Esophagus mucosa (tissue), 1 donor: ENCODE measurements around the gene PTF1A. TPM values are rescaled to one million over a fixed set of nuclear protein-coding genes. Genes with fewer than 3 reads are reported as not detected.

Experiments used
- ATAC-seq: fragments of 200-7000 bp; cut with Tn5 transposase; one replicate; pipeline ENCODE4 v1.9.1; 2020
- total RNA-seq: library from RNA; stranded (reverse); gene quantifications from one replicate; pipeline ENCODE4 v1.2.4, GENCODE V29; 2023
- donor health status: DM: yes; HTN: yes; CAD: no.

The PTF1A gene, protein sequence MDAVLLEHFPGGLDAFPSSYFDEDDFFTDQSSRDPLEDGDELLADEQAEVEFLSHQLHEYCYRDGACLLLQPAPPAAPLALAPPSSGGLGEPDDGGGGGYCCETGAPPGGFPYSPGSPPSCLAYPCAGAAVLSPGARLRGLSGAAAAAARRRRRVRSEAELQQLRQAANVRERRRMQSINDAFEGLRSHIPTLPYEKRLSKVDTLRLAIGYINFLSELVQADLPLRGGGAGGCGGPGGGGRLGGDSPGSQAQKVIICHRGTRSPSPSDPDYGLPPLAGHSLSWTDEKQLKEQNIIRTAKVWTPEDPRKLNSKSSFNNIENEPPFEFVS
- not detected for total RNA-seq

GRCh38 chr10:23191764-23192711 is at the start of gene PTF1A:
TSS of gene PTF1A (plus strand) at chr10:23192312. CDS start at chr10:23192531, 219 bp downstream.
- no peak for ATAC-seq

DNA sequence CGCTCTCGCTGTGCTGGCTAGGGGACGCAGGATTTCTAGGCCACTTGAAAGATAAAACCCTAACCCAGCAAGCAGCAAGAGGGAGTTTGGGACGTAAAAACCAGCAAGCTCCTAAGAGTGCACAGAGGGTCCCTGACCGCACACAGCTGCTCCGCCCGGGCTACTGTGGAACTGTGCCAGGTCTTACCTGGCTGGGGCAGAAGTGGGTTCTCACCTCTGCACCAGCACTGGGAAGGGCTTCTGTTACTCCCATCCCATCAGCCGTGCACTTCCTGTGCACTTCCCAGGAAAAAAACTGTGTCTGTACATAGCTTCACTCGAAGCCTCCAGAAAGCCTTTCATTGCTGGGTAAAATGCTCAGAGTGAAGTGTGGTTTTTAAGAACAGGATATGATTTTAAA is 45.9 kb upstream of the PTF1A start:
- no peak for ATAC-seq

GRCh38 chr10:23147035-23147434 is 45.1 kb upstream of the PTF1A start:
- no peak for ATAC-seq

- ATAC-seq: no peak
Observed at GRCh38 chr10:23148214-23148613, 43.9 kb upstream of the PTF1A start.

- ATAC-seq: no peak
Observed at GRCh38 chr10:23150091-23150490, 42.0 kb upstream of the PTF1A start.

GRCh38 chr10:23150610-23151009 is 41.5 kb upstream of the PTF1A start:
- no peak for ATAC-seq

GRCh38 chr10:23151071-23151470 is 41.0 kb upstream of the PTF1A start:
- no peak for ATAC-seq

DNA sequence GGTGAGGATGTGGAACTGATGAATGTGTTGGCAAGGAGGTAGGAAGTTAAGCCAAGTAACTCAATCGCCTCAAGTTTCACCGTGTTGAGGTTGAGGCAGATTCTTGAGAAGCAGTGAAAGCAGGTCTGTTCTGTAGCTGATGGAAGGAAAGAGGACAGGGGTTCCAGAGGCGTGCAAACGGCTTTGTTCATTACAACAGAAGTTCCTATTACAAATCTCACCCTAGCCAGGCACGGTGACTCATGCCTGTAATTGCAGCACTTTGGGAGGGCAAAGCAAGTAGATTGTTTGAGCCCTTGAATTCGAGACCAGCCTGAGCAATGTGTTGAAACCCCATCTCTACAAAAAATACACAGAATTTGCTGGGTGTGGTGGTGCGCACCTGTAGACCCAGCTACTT is 36.9 kb upstream of the PTF1A start:
- no peak for ATAC-seq

DNA sequence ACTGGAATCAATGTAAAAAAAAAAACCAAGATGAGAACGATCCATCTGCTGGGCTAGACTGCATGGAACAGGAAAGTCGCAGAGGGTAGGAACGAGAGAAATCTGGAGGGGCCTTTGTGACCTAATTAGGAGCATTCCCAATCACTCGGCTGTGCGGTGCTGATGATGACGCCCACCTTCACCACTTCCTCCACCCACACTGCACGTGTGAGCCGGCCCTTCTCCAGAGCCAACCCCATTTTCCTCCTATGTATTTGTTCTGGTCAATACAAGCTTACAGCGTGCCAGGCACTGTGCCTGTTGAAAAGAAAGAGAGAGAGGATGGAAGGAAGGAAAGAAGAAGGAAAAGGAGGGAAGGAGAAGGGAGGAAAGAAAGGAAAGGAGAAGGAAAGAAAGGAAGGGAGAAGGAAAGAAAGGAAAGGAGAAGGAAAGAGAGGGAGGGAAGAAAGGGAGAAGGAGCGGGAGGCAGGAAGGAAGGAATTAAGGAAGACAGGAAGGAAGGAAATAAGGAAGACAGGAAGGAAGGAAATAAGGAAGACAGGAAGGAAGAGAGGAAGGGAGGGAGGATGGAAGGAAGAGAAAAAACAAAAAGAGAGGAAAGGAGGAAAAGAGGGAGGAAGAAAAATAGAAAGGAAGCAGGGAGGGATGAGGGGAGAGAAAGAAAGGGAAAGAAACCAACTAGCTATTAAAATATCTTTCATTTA is 35.5 kb upstream of the PTF1A start:
- ATAC-seq: no peak

DNA sequence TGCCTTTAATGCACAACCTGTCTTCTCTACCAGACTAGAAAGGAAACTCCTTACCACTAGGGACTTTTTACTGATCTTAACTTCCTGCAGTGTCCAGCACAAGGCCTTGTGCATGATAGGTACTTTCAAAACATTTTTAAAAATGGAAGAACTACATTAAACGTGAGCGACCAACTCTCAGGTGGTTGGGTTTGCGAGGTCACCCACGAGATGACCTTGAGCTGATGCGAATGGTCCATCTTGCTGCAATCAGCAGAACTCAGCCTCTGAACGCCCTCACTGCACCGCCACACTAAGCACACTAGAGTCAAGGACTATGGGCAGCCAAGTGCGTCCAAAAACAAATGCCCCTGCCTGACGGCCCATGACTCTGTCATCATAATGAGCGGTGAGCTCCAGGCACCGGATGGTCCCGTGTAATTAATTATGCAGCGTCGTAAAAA is 34.9 kb upstream of the PTF1A start:
- ATAC-seq: no peak

DNA sequence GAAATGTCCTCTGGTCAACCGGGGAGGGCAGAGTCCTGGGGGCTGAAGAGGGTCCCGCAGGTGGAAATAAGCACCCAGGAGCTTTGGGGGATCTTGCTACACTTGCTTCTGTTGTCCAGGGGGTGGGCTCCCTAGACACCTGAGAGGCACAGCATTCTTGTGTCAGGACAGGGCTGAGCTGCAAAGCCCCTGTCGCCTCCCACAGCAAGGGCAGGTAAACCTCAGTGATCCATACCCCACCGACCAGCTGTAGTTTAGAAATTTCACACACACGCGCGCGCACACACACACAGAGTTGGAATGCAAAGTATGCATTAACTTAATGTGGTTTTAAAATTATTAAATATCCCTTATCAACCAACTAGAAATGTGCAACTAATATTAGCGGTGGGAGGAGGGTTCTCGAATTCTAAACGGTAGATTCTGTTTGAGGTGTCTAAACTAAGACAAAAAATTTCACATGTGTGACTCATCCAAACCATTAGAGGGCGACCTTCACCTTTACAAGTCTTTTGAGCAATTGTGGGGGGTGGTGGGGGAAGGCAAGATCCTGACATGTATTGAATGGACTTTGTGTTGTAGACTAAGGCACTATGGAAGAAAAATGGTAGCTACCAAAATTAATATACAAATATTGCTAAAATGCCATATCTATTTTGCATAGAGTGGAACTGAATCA is 34.3 kb upstream of the PTF1A start:
- ATAC-seq: peak; percentile 42

DNA sequence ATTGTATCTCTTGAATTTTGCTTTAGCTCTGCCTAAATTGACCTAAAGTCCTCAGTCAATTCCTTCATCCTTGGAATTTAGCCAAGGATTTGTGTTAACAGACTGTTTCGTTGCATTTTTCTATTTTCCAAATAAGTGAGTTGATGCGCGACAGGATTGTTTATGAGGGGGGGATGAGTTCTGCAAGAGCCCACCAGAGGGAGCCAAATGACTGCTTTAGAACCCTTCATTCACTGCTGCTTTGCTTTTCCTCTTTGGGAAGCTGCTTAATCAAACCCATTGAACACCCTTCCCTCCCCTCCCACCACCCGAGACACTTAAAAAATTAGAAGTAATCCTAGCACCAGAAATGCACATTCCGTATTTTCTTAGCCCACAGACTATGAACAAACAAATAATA is 33.7 kb upstream of the PTF1A start:
- peak; percentile 74 for ATAC-seq

- ATAC-seq: no peak
Observed at GRCh38 chr10:23171232-23171876, 20.8 kb upstream of the PTF1A start.

- no peak for ATAC-seq
Observed at GRCh38 chr10:23172429-23173213, 19.5 kb upstream of the PTF1A start.

- ATAC-seq: no peak
Observed at GRCh38 chr10:23173214-23174073, 18.7 kb upstream of the PTF1A start.

DNA sequence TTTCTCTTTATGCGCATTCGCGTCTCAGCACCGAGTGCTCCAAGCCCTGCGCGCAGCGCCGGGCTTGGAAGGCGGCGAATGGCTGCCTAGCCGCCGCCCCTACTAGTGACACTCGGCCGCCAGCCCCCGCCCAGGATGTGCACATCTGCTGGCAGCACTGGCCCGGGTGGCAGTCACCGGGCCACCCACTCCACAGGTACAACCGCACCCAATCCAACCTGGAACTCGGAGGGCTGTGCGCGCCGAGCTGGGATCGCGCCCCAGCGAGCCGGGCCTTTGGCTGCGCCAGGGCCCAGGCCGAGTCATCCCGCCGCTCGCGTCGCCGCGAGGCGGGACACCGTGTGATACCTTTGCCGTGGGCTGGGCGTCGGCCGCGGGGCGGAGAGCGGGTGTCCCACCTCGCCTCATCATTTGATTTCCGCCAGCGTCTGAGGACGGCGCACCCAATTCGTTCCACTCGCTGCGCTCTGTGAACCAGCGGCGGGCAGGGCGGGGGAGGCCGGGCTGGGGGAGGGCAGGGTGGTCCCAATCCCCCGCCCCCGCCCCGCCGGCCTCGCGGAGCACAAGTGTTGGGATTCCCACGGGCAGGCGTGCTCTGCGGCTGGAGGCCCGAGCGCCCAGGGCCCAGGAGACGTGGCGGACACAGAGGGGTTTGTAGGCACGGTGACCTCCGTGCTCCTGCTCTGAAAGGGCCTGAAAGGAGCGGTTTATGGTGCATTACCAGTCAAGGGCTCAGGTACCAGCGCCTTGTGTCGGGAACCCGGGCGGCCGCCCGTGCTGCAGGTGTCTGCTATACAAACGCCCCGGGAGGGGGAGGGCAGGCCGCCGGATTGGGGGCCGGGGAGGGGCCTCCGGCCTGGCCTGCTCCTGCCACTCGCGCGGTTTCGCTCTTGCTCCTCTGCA is 17.8 kb upstream of the PTF1A start:
- ATAC-seq: no peak

GRCh38 chr10:23174977-23175512 is 17.1 kb upstream of the PTF1A start:
- ATAC-seq: no peak

GRCh38 chr10:23186178-23186577 is 5.9 kb upstream of the PTF1A start:
- ATAC-seq: no peak

DNA sequence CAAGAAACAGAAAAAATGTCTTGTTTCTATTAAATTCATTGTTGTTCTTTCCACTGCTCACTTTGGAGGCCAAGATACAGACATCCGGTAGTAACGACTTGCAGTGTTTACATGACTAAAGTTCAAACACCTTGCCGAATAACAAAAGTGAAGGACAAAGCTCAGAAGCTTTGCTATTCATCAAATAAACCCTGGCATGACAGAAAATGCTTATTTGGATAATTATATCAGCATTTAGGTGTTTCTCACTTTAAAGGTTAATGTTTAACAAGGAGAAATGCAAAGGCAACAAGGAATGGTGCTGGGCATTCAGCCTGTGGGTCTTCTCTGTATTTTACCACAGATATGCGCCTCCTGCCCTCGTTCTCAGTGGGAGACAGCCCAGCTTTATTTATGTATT is 5.4 kb upstream of the PTF1A start:
- ATAC-seq: no peak
